T-helper 22 cell (primary cell): ENCODE measurements around the gene TBPL2.
"Not testable (repeated sequence)": the region's sequence is repeated elsewhere in the genome, so short reads cannot be mapped to it uniquely, and the experiment has no call there.

Source experiments
- DNase-seq: peaks from one replicate; pipeline ENCODE4 v3.0.0-alpha.2; 2020; ENCODE audit warnings: low read depth

The TBPL2 gene

DNA sequence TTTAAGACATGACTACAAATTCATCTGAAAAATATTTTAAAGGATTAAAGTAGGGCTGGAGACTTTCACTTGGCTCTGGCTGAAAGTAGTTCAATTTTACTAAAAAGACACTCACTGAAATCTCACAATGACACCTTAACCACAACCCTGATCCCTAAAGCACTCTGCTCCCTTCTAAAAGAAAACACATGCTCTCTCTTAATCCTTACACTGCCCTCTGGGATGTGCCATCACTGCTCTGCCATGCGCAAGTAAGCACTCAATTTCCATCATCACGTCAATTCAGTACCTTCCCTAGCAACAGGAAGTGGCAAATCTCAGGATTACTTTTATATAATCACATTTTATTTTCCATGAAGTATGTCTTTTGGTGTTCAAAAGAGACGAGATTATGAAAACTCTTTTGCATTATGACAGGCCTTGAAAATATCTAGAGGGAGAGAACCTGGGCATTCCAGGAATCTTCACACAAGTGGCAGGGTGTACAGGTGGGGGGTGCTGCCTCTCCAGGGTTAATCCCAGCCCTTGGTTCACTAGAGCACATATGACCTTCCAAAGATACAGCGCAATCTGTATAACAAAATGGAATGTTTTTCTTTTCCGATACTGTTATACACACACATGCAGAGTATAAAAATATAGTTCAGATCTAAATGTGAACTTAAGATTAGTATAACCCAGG is 36.1 kb downstream of the TBPL2 start:
- DNase-seq, result no peak

DNA sequence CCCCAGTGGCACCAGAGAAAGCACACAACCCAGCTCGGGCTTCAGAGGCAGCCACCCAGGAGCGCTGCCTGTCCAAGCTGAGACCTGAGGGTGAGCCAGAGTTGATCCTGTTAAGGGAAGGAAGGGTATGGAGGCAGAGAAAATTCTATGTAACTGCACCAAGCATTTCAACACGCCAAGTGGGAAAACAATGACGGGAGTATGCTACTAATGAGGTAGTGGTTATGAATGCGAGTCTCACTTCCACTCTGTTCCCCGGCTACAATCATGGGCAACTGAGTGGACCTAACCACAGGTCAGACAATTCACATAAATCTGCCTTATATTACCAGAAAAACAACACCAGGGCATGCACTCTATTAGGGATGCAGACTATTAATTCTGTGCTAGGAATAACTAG is 38.7 kb downstream of the TBPL2 start:
- DNase-seq, result no peak

- DNase-seq, result no peak
These were observed 40.6 kb downstream of the TBPL2 start for GRCh38 chr14:55399852-55400251.

DNA sequence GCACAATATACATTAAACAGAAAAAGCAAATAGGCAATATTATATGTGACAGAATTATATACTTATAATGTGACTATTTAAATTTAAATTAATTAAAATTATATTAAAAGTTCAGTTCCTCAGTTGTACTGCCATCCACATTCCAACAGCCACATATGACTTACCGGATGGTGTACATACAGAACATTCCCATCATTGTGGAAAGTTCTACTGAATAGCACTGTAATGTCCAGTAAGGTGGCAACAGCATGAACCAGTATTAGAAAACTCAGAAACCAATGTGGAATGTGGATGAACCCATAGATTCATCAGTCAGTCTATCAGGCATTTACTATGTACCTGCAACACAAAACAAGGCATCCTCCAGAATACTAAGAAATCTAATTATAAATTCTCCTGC is 41.2 kb downstream of the TBPL2 start:
- DNase-seq, result no peak

DNA sequence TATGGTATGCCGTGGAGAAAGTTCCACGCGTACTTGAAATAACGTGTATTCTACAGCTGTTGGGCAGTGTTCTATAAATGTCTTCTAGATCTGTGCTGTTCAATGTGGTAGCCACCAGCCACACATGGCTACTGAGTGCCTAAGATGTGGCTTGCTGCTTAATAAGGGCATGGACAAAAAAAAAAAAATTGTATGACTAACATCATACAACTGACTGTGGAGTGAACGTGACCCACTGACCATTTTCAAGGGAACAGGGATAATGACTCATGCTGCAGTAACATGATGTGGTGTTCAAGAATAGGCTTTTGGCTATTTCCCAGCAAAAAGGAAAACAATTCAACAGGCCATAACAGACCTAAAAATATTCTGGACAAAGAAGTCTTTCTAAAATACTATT is 41.7 kb downstream of the TBPL2 start:
- DNase-seq, result no peak

DNA sequence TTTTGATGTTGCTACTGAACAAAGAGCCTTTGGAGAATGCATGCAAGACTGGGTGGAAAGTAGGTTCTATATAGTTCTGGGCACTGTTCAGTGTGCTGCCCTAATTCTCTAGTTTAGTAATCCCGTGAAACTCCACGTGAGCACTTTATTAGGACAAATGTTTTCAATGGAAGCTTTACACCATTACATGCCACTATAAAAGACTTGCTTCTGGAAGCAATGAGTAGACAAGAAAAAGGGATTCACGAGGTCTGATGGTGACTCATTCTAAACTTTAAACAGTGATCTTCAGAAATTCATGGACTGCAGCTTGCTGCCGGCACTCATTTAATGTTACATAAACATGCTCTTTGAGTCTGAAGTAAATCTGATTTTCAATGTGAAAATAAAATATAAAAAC is 51.1 kb downstream of the TBPL2 start:
- DNase-seq, result no peak

- DNase-seq, result no peak
These were observed 52.3 kb downstream of the TBPL2 start for GRCh38 chr14:55388160-55388559.

DNA sequence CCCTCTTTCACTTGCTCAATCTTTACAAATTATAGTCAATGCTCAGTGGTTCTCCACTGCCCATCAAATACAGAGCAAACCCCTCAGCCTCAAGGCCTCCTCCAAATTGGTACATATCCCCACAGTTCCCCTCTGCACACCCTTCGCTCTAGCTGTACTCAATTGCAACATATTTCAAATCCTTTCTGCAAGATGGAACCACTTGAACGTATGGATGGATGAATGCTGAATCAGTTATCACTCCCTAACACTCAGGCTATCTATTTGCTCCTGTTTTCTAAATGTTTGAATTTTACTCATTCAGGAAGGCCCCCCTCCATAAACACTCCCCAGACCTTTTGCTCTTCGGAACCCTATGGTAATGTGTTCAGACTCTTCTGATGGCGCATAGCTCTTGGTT is 53.3 kb downstream of the TBPL2 start:
- no peak for DNase-seq

- no peak for DNase-seq
These were observed 54.2 kb downstream of the TBPL2 start for GRCh38 chr14:55386037-55386808.

DNA sequence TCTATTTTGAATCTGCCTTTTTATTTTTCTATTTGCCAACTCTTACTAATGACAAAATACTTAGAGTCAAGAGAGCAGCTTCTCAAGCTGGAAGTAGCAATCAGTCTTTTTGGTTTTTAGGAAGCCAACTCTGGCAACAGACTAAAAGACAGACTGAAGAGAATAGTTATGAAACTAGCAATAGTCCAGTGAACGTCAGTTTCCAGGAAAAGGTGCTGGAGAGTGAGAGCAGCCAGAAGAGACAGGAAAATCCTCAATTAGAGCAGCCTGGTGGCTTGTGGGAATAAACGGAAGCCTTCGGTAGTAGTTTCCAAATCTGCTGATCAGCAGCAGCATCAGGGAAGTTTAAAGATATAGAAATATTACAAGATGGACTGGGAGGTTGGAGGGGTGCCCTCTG is 55.9 kb downstream of the TBPL2 start:
- DNase-seq, result no peak

- DNase-seq, result no peak
These were observed 56.8 kb downstream of the TBPL2 start for GRCh38 chr14:55383541-55384140.

- DNase-seq, result not testable (repeated sequence)
These were observed 57.4 kb downstream of the TBPL2 start for GRCh38 chr14:55383056-55383466.

DNA sequence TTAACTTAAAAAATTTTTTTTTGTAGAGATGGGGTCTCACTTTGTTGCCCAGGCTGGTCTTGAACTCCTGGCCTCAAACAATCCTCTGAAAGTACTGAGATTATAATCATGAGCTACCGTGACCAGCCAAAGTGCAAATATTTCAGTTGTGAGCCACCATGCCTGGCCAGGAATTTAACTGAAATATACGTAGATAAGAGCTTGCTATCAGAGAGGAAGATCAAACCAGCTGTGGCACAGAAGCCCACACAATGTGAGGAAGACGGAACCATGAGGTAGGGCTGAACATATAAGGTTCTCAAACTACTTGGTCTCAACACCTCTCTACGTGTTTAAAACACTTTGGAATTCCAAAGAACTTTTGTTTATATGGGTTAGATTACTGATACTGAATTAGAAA is 57.9 kb downstream of the TBPL2 start:
- DNase-seq, result no peak

GRCh38 chr14:55381561-55381960 is 58.9 kb downstream of the TBPL2 start:
- no peak for DNase-seq

DNA sequence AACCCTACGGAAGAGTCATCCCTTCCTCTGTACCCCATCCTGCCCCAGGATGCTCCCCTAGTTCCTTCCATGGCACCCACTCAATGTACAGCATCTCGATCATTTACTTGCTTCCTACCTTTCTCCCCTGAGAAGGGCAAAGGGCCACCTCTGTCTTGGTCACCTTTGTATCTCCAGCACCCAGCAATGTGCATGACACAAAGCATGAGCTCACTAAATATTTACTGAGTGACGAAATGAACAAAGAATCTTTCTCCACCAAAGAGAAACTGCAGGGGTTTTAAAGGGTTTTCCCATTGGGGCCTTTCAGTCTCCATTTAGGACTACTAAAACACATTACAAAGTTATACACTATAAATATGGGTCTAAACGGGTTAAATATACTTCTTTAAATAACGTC is 59.4 kb downstream of the TBPL2 start:
- no peak for DNase-seq

GRCh38 chr14:55377236-55377635 is 63.2 kb downstream of the TBPL2 start:
- DNase-seq, result no peak

- no peak for DNase-seq
These were observed 65.6 kb downstream of the TBPL2 start for GRCh38 chr14:55374771-55375170.

- peak; percentile 9 for DNase-seq
These were observed 66.4 kb downstream of the TBPL2 start for GRCh38 chr14:55373784-55374705.

GRCh38 chr14:55372825-55373224 is 67.6 kb downstream of the TBPL2 start:
- no peak for DNase-seq

DNA sequence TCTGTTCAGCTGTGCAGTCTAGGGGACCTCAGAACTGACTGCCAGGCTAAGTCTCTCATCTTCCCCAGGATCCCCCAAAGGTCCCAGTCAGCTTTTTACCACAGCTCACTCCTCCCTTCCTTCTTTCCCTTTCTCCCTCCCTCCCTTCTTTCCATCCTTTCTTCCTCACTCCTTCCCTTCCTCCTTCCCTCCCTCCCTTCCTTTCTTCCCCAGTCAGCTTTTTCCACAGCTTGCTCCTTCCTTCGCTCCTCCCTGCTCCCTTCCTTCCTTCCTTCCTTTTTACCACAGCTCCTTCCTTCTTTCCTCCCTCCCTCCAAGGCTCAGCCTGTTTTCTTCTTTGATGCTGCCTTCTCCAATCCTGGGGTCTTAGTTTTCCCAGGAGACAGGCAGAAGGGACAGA is 68.0 kb downstream of the TBPL2 start:
- DNase-seq, result no peak

DNA sequence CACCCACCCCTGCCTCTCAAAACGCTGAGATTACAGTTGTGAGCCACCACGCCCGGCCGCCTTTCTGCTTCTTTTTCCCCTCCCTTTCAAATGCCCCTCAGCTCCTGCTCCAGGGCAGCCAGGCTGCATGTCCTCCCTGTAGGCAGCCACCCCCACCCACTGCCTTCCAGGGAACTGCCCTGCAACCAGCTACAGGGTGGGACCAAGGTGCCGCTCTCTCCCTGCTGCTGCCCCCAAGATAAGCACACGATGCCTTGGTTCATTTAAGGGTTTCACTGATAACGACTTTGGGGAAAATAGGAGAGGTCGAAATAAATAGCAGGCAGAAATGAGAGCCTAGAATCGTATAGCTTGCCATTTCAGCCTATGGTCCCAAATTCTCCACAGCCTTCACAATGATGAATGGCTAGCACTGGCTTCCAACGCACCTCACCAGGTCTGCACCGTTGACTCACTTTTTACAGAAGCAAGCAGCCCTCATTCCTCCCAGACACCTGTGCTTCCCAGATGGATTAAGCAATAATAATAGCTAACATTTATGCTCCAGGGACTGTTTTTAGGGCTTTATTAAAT is 69.4 kb downstream of the TBPL2 start:
- no peak for DNase-seq

- no peak for DNase-seq
These were observed 74.1 kb downstream of the TBPL2 start for GRCh38 chr14:55366271-55366670.
